WTC11 (cell line): ENCODE data around the gene LSM3. TPM values are rescaled to one million over a fixed set of nuclear protein-coding genes. Genes with fewer than 3 reads are reported as not detected.

Source experiments
- ATAC-seq: fragments of 200-7000 bp; cut with Tn5 transposase; 2 replicates; pipeline ENCODE4 v1.10.0; 2021; ENCODE audit warnings: mild to moderate bottlenecking, moderate library complexity
- CTCF ChIA-PET: fragments of 300-600 bp; sonication (Branson Sonifier 250); formaldehyde crosslinking; loops from one replicate; lab custom pipeline; 2021; ENCODE audit warnings: antibody characterized with exemption; lab: Charles Lee
- POLR2A ChIA-PET: fragments of 350-600 bp; sonication (Branson Sonifier 250); formaldehyde crosslinking; loops from one replicate; lab custom pipeline; 2021; ENCODE audit warnings: antibody characterized with exemption; lab: Charles Lee
- DNase-seq: peaks from one replicate; pipeline ENCODE4 v3.0.0; 2021; ENCODE audit warnings: low spot score
- H3K27ac Mint-ChIP-seq: 2 replicates; pipeline ENCODE4 v1.8.0; 2021; ENCODE audit warnings: mixed read lengths
- H3K27me3 Mint-ChIP-seq: 2 replicates; pipeline ENCODE4 v1.8.0; 2021; ENCODE audit warnings: low read depth, mild to moderate bottlenecking, moderate library complexity, mixed read lengths
- H3K36me3 Mint-ChIP-seq: 2 replicates; pipeline ENCODE4 v1.8.0; 2021; ENCODE audit warnings: mixed read lengths
- H3K4me1 Mint-ChIP-seq: 2 replicates; pipeline ENCODE4 v1.8.0; 2022; ENCODE audit warnings: mixed read lengths
- H3K4me3 Mint-ChIP-seq: 2 replicates; pipeline ENCODE4 v1.8.0; 2021; ENCODE audit warnings: mild to moderate bottlenecking, moderate library complexity, mixed read lengths
- H3K9me3 Mint-ChIP-seq: 2 replicates; pipeline ENCODE4 v1.8.0; 2021; ENCODE audit warnings: mixed read lengths
- ARID4B ChIP-seq: sonication (generic); formaldehyde crosslinking; IDR thresholded peaks from 2 replicates; pipeline ENCODE4 v1.8.0; 2023; ENCODE audit warnings: missing genetic modification reagents, mild to moderate bottlenecking, borderline replicate concordance
- E2F4 ChIP-seq: sonication (generic); formaldehyde crosslinking; IDR thresholded peaks from 2 replicates; pipeline ENCODE4 v1.8.1; 2022; ENCODE audit warnings: low read depth, mild to moderate bottlenecking, moderate library complexity, missing genetic modification reagents, borderline replicate concordance
- ELF4 ChIP-seq: sonication (generic); formaldehyde crosslinking; IDR thresholded peaks from 2 replicates; pipeline ENCODE4 v1.8.1; 2022; ENCODE audit warnings: low read depth, mild to moderate bottlenecking, moderate library complexity, missing genetic modification reagents
- ESRRA ChIP-seq: sonication (generic); formaldehyde crosslinking; IDR thresholded peaks from 2 replicates; pipeline ENCODE4 v1.8.1; 2022; ENCODE audit warnings: mild to moderate bottlenecking, missing genetic modification reagents, borderline replicate concordance
- FOXP1 ChIP-seq: sonication (generic); formaldehyde crosslinking; IDR thresholded peaks from 2 replicates; pipeline ENCODE4 v1.8.0; 2022; ENCODE audit warnings: missing genetic modification reagents, mild to moderate bottlenecking, moderate library complexity, borderline replicate concordance
- FOXP4 ChIP-seq: sonication (generic); formaldehyde crosslinking; IDR thresholded peaks from 2 replicates; pipeline ENCODE4 v1.8.0; 2022; ENCODE audit warnings: mild to moderate bottlenecking, missing genetic modification reagents
- HMGA2 ChIP-seq: fragments of 250-450 bp; sonication (Bioruptor Pico); IDR thresholded peaks from 2 replicates; pipeline ENCODE4 v1.4.0; 2021; ENCODE audit warnings: mild to moderate bottlenecking, moderate library complexity
- HMGXB4 ChIP-seq: sonication (generic); formaldehyde crosslinking; IDR thresholded peaks from 2 replicates; pipeline ENCODE4 v1.8.1; 2023; ENCODE audit warnings: mild to moderate bottlenecking, moderate library complexity, missing genetic modification reagents
- KAT7 ChIP-seq: sonication (generic); formaldehyde crosslinking; IDR thresholded peaks from 2 replicates; pipeline ENCODE4 v1.8.1; 2023; ENCODE audit warnings: missing genetic modification reagents, mild to moderate bottlenecking, borderline replicate concordance
- RELA ChIP-seq: sonication (generic); formaldehyde crosslinking; IDR thresholded peaks from 2 replicates; pipeline ENCODE4 v1.8.1; 2022; ENCODE audit warnings: missing genetic modification reagents, mild to moderate bottlenecking, borderline replicate concordance
- STAT6 ChIP-seq: sonication (generic); formaldehyde crosslinking; conservative IDR thresholded peaks from 2 replicates; pipeline ENCODE4 v1.8.1; 2023; ENCODE audit warnings: mild to moderate bottlenecking, low read depth, missing genetic modification reagents, moderate library complexity
- ZBTB43 ChIP-seq: sonication (generic); formaldehyde crosslinking; IDR thresholded peaks from 2 replicates; pipeline ENCODE4 v1.8.1; 2023; ENCODE audit warnings: mild to moderate bottlenecking, missing genetic modification reagents
- ZNF121 ChIP-seq: sonication (generic); formaldehyde crosslinking; IDR thresholded peaks from 2 replicates; pipeline ENCODE4 v1.8.0; 2023; ENCODE audit warnings: missing genetic modification reagents
- ZNF138 ChIP-seq: sonication (generic); formaldehyde crosslinking; conservative IDR thresholded peaks from 2 replicates; pipeline ENCODE4 v1.8.1; 2022; ENCODE audit warnings: mild to moderate bottlenecking, moderate library complexity, missing genetic modification reagents
- ZNF232 ChIP-seq: sonication (generic); formaldehyde crosslinking; IDR thresholded peaks from 2 replicates; pipeline ENCODE4 v1.8.0; 2022; ENCODE audit warnings: mild to moderate bottlenecking, missing genetic modification reagents
- ZNF532 ChIP-seq: fragments of 250-450 bp; sonication (Bioruptor Pico); IDR thresholded peaks from 2 replicates; pipeline ENCODE4 v1.9.0; 2021; ENCODE audit warnings: mild to moderate bottlenecking, borderline replicate concordance
- ZSCAN18 ChIP-seq: fragments of 250-450 bp; sonication (Bioruptor Pico); IDR thresholded peaks from 2 replicates; pipeline ENCODE4 v2.1.2; 2022; ENCODE audit warnings: mild to moderate bottlenecking, moderate library complexity
- total RNA-seq: library from RNA; stranded (reverse); gene quantifications from 3 replicates; pipeline ENCODE4 v1.2.3, GENCODE V29; 2021

LSM3 gene
- total RNA-seq, 1 experiment from 2014 or later, result 21.4 TPM

GRCh38 chr3:14132120-14132519 lies 46.5 kb upstream of the LSM3 start:
- Mint-ChIP-seq H3K9me3 (peaks cover 5% of the 10 kb centered on the region), H3K27ac (no peak overlapping the region), H3K4me3 (no peak overlapping the region), H3K4me1 (no peaks in the 10 kb centered on the region), H3K36me3 (peaks cover 51% of the 10 kb centered on the region), H3K27me3 (no peaks in the 10 kb centered on the region)
- ChIA-PET POLR2A (no interaction called here), CTCF (interaction anchor here (1.6 kb wide), 1 partner anchor 84 kb away, joined by 3 read pairs; no protein-coding TSS in a partner anchor)
- DNase-seq (no peak), ATAC-seq (no peak)
- TF ChIP-seq ZNF138 (CRISPR knock-in tag), result no peak
- no peak for TF ChIP-seq HMGXB4 (CRISPR knock-in tag)
- no peak for TF ChIP-seq E2F4 (CRISPR knock-in tag)
- no peak for TF ChIP-seq ZNF232
- no peak for TF ChIP-seq FOXP4
- no peak for TF ChIP-seq ZBTB43
- TF ChIP-seq KAT7 (CRISPR knock-in tag), result no peak
- TF ChIP-seq FOXP1 (CRISPR knock-in tag), result no peak
- no peak for TF ChIP-seq HMGA2 (CRISPR knock-in tag)
- TF ChIP-seq ARID4B (CRISPR knock-in tag), result no peak
- no peak for TF ChIP-seq RELA
- no peak for TF ChIP-seq ELF4
- TF ChIP-seq ZSCAN18 (CRISPR knock-in tag), result no peak
- TF ChIP-seq ZNF121, result no peak
- TF ChIP-seq ESRRA (CRISPR knock-in tag), result no peak
- TF ChIP-seq STAT6 (CRISPR knock-in tag), result no peak
- TF ChIP-seq ZNF532 (CRISPR knock-in tag), result no peak
